ENCODE data around the gene ART5.

GRCh38 chr11:3639841-3640240 is 2.0 kb downstream of the ART5 start:
- TF ChIP-seq CTCF (IDR thresholded peaks at IDR 0.05; ENCODE audit: poor library complexity) (no peak), EZH2 (IDR thresholded peaks at IDR 0.05; ENCODE audit: borderline replicate concordance) (no peak)
